HUDEP-2 (cell line): Measurements from ENCODE around the gene ARPP21.

Experiments used
- DNase-seq, 76 experiments: peaks; one replicate each; lab custom pipeline; 2025; ENCODE audit not compliant: unreplicated experiment in 76 of 76; lab: John Stamatoyannopoulos, UW

Gene ARPP21

DNA sequence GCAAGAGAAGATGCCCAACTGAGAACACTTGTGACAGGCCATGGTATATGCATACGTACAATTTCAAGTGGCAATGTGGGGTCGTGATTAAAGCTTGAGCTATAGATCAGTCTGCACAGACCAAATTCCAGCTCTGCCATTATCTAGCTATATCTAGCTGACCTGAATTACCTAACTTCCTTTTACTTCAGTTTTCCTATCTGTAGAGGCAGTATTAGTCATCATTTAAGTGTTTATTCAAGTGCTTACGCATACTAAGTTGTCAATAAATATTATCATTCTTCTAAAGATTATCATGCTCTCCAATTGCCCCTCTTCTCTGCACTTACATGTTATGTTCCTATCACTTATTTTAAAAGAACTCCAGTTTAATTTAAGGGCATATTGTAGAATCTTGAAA lies 87.9 kb downstream of the ARPP21 start:
- no peak for DNase-seq

DNA sequence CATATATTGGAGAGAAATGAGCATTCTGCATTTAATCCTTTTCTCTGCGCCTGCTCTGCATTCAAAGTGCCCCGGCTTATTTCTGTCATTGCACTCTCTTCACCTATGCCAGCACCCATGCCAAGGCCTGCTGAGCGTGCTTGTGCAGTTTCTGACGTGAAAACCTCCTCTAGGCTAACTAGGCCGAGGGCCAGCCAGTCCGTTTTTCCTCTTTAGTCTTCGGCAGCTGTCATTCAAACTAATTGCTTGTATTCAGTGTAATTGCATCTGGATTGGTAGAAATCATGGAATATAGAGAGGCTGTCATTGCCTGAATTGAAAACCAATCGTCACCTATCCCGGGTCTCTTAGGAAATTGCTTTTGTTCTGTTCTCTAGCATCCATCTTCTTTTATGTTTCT lies 94.0 kb downstream of the ARPP21 start:
- no peak for DNase-seq

GRCh38 chr3:35733864-35734263 lies 94.5 kb downstream of the ARPP21 start:
- no peak for DNase-seq

- no peak for DNase-seq
These were observed 97.8 kb downstream of the ARPP21 start for GRCh38 chr3:35737080-35737479.

GRCh38 chr3:35737527-35737926 lies 98.2 kb downstream of the ARPP21 start:
- no peak for DNase-seq

GRCh38 chr3:35737934-35738706 lies 98.8 kb downstream of the ARPP21 start:
- DNase-seq, result no peak

GRCh38 chr3:35739181-35739809 lies 100.0 kb downstream of the ARPP21 start:
- no peak for DNase-seq

- no peak for DNase-seq
These were observed 100.7 kb downstream of the ARPP21 start for GRCh38 chr3:35739964-35740527.

DNA sequence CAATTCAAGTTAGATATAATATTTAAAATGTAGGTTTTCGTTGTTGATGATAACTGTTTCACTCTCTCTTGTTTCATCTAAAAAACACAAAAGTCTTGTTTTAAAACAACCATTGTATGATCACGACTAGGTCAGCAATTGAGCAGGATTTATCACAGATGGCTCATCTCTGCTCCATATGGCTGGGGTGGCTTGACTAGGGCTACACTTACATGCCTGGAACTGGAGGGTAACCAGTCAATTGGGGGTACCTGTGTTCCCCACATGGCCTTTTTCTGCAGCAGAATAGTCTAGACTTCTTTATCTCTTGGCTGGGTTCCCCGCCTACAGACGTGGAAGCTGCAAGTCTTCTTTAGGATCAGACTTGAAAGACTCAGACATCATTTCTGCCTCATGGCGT lies 103.9 kb downstream of the ARPP21 start:
- DNase-seq, result no peak

DNA sequence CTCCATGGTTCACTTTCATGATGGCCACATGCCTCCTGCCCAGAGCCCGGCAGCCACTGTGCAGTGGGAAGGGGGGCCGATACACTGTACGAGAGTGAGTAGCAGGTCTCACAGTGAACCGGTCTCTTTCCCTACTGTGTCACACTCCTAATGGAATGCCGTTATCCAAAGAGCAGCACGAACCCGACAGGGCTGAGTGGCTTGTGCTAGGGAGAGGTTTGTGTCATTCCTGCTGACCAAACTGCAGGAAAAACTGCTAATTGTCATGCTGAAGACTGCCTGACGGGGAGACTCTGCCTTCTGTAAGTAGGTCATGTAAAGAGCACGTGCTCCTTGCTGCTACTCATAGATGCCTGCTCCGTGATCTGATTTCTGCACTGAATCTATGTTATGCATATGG lies 105.1 kb downstream of the ARPP21 start:
- no peak for DNase-seq

DNA sequence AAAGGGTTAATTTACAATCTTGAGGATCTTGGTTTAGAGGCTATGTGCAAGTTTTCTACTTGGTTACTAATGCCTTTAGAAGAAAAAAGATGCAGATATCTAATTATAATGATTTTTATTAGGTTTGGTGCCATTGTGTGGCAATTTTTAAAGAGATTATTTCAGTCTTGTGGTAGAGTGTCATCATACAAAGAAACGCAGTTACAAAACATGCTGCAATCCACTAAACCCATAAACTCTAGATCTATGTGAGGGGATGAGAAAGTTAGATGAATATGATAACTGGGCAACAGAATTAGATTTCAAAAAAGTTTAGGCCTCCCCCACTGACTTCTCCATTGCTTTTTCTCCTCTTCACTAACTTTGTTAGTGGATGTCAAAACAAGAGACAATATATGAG lies 106.0 kb downstream of the ARPP21 start:
- no peak for DNase-seq

DNA sequence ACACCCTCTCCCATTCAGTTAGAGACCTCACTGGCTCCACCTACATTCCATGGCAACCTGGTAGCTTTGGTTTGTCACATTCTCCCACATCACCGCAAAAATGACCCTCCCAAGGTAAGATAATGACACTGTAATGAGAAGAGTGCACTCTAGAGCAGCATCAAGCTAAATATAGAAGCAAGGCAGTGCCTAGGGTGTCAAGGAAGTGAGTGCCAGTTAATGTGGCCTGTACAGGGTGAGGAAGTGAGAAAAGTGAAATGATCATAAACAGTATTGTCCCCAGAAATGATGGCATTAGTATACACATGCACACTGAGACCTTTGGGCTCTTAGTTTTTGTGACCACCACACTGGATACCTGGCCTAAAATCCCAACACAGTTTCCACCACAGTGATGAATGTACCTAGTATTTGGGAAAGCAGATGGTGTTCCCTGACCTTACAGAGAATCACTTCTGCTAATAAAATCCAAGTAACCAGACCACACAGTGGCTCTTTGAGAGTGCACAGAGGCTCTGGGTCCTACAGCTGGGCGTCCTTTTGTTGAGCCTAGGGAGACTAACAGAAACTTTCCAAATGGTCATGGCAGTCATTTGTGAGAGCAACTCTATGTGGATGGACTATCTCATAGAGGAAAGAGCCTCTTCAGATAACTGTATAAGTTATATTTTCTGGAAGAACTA lies 106.6 kb downstream of the ARPP21 start:
- DNase-seq, result no peak

DNA sequence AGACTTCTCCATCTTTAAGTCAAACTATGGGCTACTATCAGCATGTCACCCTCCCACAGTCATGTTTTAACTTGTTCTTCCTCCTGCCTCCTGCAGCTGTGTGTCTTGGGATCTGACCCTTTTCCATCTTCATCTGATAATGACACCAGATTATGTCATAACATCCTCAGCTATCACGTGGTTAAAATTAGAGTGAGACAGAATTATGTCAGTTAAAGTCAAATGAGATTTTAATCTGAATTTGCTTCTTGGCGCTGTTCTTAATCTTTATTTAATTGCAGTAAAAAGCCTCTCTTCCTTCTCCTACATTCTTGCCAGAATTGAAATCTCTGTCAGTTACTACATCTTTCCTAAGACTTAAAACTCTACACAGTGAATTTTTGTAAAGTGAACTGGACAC lies 107.2 kb downstream of the ARPP21 start:
- DNase-seq, result no peak

DNA sequence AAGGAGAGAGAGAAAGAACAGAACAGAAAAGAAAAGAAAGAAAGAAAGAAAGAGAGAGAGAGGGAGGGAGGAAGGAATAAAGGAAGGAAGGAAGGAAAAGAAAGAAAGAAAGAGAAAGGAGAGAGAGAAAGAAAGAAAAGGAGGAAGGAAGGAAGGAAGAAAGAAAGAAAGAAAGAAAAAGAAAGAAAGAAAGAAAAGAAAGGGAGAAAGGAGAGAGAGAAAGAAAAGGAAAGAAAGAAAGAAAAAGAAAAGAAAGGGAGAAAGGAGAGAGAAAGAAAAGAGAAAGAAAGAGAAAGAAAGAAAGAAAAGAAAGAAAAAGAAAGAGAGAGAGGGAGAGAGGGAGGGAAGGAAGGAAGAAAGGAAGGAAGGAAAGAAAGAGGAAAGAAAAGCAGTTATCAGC lies 108.8 kb downstream of the ARPP21 start:
- no peak for DNase-seq

DNA sequence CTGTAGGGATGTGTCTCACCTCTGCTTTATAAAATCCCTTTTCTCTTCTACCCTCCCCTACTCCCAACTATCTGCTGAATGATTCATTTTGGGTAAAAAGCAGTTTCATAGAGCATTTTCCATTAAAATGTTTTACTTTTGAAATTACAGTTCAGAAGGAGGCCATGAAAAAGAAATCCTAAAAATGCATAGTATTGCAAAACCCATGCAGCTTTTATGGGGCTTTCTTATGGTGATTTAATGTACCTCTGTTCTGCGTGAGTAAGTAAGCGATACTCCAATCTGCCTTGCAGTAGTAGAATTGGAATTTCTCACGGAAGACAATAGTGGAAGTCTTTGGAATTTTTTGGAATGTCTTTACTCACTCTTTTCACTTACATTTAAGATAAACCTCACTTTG lies 111.9 kb downstream of the ARPP21 start:
- no peak for DNase-seq

DNA sequence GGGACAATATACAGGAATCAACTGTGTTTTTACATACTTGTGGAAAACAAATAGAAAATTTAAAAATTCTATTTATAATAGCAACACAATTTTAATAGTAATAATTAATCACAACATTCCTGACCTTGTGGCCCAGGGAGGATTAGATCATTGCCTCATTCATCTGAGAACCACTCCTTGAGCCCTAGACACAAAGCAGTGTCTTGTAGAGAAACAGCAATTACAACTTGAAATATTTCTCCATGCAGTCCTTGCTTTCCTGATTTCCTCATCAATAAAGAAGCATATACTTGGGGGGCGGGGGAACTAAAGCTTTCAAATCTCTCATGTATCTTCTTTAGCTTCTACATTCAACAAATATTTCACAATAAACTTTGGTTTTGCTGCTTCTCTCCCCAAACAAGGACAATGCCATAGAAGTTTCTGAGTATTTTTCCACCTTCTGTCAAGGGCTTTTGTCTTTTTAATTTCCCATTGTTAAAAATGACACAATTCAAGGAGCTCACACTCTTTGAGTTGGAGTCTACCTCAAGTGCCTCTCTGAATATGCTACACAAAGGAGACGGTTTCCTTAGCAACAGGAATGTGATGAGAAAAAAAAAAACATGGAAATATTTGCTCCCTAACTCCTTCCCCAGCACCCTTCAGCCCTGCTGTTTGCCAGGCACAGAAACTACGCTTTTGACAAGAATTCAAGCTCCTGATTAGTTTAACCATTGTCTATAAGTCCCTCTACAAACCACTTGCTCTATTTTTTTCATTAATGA lies 118.8 kb downstream of the ARPP21 start:
- no peak for DNase-seq

- no peak for DNase-seq
These were observed 120.8 kb downstream of the ARPP21 start for GRCh38 chr3:35760146-35760545.

DNA sequence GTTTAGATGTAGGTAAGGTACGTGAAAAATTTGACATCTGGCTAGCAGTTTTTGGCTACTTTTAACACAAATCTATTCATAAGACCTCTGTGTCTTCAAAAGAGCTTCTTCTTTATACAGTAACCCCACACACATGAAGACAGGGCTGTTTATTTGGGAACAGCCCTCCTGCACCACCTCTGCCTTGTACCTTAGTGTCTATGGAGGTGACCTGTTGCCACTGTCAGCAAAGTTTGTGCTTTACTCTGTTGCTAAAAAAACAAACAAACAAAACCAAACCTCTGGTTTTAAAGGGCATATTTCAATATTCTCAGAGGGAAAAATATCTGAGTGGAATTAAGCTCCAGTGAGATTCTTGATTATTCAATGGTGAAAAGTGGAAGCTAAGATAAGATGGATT lies 122.0 kb downstream of the ARPP21 start:
- no peak for DNase-seq

- no peak for DNase-seq
These were observed 133.2 kb downstream of the ARPP21 start for GRCh38 chr3:35772381-35773015.

GRCh38 chr3:35773417-35773816 lies 134.1 kb downstream of the ARPP21 start:
- DNase-seq, result no peak
